GM12878 (cell line): Measurements from ENCODE around the gene PDSS2. TPM values are rescaled to one million over a fixed set of nuclear protein-coding genes. Genes with fewer than 3 reads are reported as not detected.

ENCODE experiments used
- ATAC-seq: fragments of 200-7000 bp; cut with Tn5 transposase; 3 replicates; pipeline ENCODE4 v1.9.1; 2020; ENCODE audit warnings: mild to moderate bottlenecking, moderate library complexity
- BruUV-seq: library from RNA; stranded (reverse); fragments of 400-500 nt; replicated peaks from 2 replicates; lab custom pipeline; 2021; lab: Mats Ljungman, UMichigan
- CTCF ChIA-PET: fragments of 300-600 bp; sonication (Branson Sonifier 250); formaldehyde crosslinking; extraction: SDS; loops from one replicate; lab custom pipeline; 2021; ENCODE audit warnings: inconsistent platforms; lab: Yijun Ruan, JAX
- POLR2A ChIA-PET: fragments of 350-600 bp; formaldehyde crosslinking; extraction: SDS; loops from one replicate; lab custom pipeline; 2021; ENCODE audit warnings: inconsistent platforms; lab: Charles Lee
- RAD21 ChIA-PET: fragments of 300-600 bp; sonication (Branson Sonifier 250); formaldehyde crosslinking; loops from one replicate; lab custom pipeline; 2023; ENCODE audit warnings: antibody characterized with exemption; ENCODE audit not compliant: unreplicated experiment; lab: Charles Lee
- SMC1A ChIA-PET: fragments of 300-600 bp; sonication (Branson Sonifier 250); formaldehyde crosslinking; loops from one replicate; lab custom pipeline; 2023; ENCODE audit not compliant: unreplicated experiment, uncharacterized antibody; lab: Charles Lee
- DNase-seq: peaks from one replicate; pipeline ENCODE4 v3.0.0-alpha.2; 2011; ENCODE audit warnings: low read depth, low spot score
- FAIRE-seq: peaks from 3 replicates; lab custom pipeline; 2011; peaks lifted over from hg19 to GRCh38; lab: Jason Lieb, UNC
- H2AFZ ChIP-seq: 2 replicates; pipeline ENCODE4 v1.6.0; 2011; ENCODE audit warnings: low read depth, low read length, control low read depth; ENCODE audit not compliant: control insufficient read depth
- H3K27ac ChIP-seq: 2 replicates; pipeline ENCODE4 v1.5.1; 2011; ENCODE audit warnings: control low read depth; ENCODE audit not compliant: control insufficient read depth, insufficient read depth
- H3K27me3 ChIP-seq, 2 experiments: replicated peaks in 1 of 2; 2 replicates each; pipeline versions ENCODE4 v1.6.0 to v1.6.1; 2011; ENCODE audit warnings: low read length in 1 of 2; ENCODE audit not compliant: control insufficient read depth in 2 of 2, insufficient read depth in 2 of 2
- H3K36me3 ChIP-seq, 2 experiments: 2 replicates each; pipeline ENCODE4 v1.5.1; 2011; ENCODE audit warnings: low read length in 1 of 2; ENCODE audit not compliant: control insufficient read depth in 2 of 2, insufficient read depth in 2 of 2
- H3K4me1 ChIP-seq: 2 replicates; pipeline ENCODE4 v1.6.1; 2011; ENCODE audit warnings: mild to moderate bottlenecking, low read length, moderate library complexity, mixed read lengths; ENCODE audit not compliant: control insufficient read depth, insufficient read depth
- H3K4me2 ChIP-seq: 2 replicates; pipeline ENCODE4 v1.6.0; 2011; ENCODE audit warnings: control low read depth; ENCODE audit not compliant: control insufficient read depth, insufficient read depth
- H3K4me3 ChIP-seq: fragments of 200-600 bp; sonication (generic); 2 replicates; pipeline ENCODE4 v1.5.1; 2016
- H3K79me2 ChIP-seq: 2 replicates; pipeline ENCODE4 v1.6.0; 2011; ENCODE audit warnings: low read length; ENCODE audit not compliant: control insufficient read depth, insufficient read depth
- H3K9ac ChIP-seq: 2 replicates; pipeline ENCODE4 v1.8.0; 2011; ENCODE audit warnings: low read length, control low read depth, mixed read lengths; ENCODE audit not compliant: control insufficient read depth, insufficient read depth
- H3K9me3 ChIP-seq: replicated peaks from 3 replicates; pipeline ENCODE4 v1.5.1; 2011; ENCODE audit warnings: mild to moderate bottlenecking, low read length; ENCODE audit not compliant: control insufficient read depth, insufficient read depth
- H4K20me1 ChIP-seq: 2 replicates; pipeline ENCODE4 v1.6.0; 2011; ENCODE audit not compliant: control insufficient read depth, insufficient read depth
- NR2F1 ChIP-seq: fragments of 450-650 bp; conservative IDR thresholded peaks from 2 replicates; pipeline ENCODE4 v1.6.1; 2017; ENCODE audit warnings: mild to moderate bottlenecking
- PBX3 ChIP-seq: IDR thresholded peaks from 2 replicates; pipeline ENCODE4 v1.6.1; 2011; ENCODE audit warnings: mild to moderate bottlenecking, low read depth, low read length, moderate library complexity; ENCODE audit not compliant: insufficient replicate concordance
- RELA ChIP-seq: fragments of 450-650 bp; IDR thresholded peaks from 2 replicates; pipeline ENCODE4 v1.8.0; 2014; ENCODE audit warnings: borderline replicate concordance; ENCODE audit not compliant: partially characterized antibody
- RFX5 ChIP-seq: IDR thresholded peaks from 2 replicates; pipeline ENCODE4 v1.6.1; 2011; ENCODE audit warnings: low read depth, low read length, improper control_type of control experiment
- TCF3 ChIP-seq: IDR thresholded peaks from 2 replicates; pipeline ENCODE4 v1.6.1; 2012; ENCODE audit warnings: low read depth, mild to moderate bottlenecking, low read length, borderline replicate concordance; ENCODE audit not compliant: insufficient read depth
- ZBTB40 ChIP-seq: fragments of 450-650 bp; IDR thresholded peaks from 2 replicates; pipeline ENCODE4 v1.6.1; 2016; ENCODE audit warnings: mild to moderate bottlenecking, moderate library complexity, borderline replicate concordance
- WGBS: methylation state at CpG from one replicate; pipeline ENCODE4 v1.1.6; 2016; ENCODE audit warnings: low lambda C conversion rate; ENCODE audit not compliant: insufficient replicate concordance, insufficient coverage; ENCODE audit errors: missing lambda C conversion rate; 5-methylcytosine and 5-hydroxymethylcytosine counted together
- in situ Hi-C: fragments of 300-500 bp; cut with MboI; formaldehyde crosslinking; loops from 9 replicates; pipeline ENCODE4 v1.14.3; 2018; ENCODE audit warnings: mixed read lengths
- intact Hi-C: fragments of 100-400 bp; cut with micrococcal nuclease; formaldehyde crosslinking; loops from one replicate; pipeline ENCODE4 v1.14.2; 2022; ENCODE audit not compliant: unreplicated experiment
- polyA plus RNA-seq, 11 experiments: library from polyadenylated mRNA; depleted of rRNA in 4 of 11; unstranded in 6 of 11; stranded (reverse) in 5 of 11; fragments of >200 nt; fragmentation: Nextera tagmentation in 4 of 11; fragmentation: Illumina TruSeq in 1 of 11; extraction: Ambion mirVana in 4 of 11; extraction: Trizol in 1 of 11; gene quantifications; 1 replicate in 1 of 11; 2 replicates in 10 of 11; pipeline versions ENCODE4 v1.2.1 to v1.2.3, GENCODE V29; 2011 to 2016; ENCODE audit warnings: inconsistent platforms in 2 of 11, missing spikeins in 2 of 11, low read depth in 1 of 11
- total RNA-seq, 4 experiments: library from RNA; depleted of rRNA in 3 of 4; stranded (reverse); fragments of >200 nt in 3 of 4; fragmentation: Illumina TruSeq in 1 of 4; extraction: Trizol in 1 of 4; gene quantifications; 2 replicates each; pipeline versions ENCODE4 v1.2.1 to v1.2.3, GENCODE V29; 2013 to 2021

PDSS2 gene
- total and polyA plus RNA-seq, 10 of the 15 experiments (the other 5 are each of a cell fraction or from before 2014, with no cell fraction given): 7.7 to 15.5 (median 9.6) TPM

- no peak for TF ChIP-seq PBX3
- TF ChIP-seq TCF3: no peak
- no peak for TF ChIP-seq ZBTB40
- no peak for TF ChIP-seq RELA
- TF ChIP-seq NR2F1: no peak
- TF ChIP-seq, all 136 proteins: peak for 0
Measured at GRCh38 chr6:107345393-107345792, 114.0 kb downstream of the PDSS2 start (continued).

DNA sequence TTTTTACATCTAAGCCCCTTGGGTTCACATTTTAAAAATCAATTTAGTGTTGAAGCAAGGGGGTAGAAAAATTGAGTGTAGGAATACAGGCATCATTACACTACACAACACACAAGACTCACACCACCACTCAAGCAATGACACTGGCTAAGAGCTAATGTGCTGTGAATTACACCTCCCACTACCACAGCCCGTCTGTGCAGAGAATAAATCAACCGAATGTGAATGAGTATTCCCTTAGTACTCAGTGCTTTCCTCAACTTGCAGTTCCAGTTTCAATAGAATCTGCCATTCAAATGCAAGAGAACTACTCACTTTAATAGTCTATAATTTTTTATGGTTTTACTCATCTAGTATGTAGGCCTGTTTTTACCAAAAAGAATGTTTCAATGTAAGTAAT lies 114.4 kb downstream of the PDSS2 start:
- ChIA-PET RAD21 (no interaction called here), SMC1A (interaction anchor here (1.4 kb wide), 1 partner anchor 11 kb away, joined by 3 read pairs; no protein-coding TSS in a partner anchor), CTCF (interaction anchor here (1.6 kb wide), 1 partner anchor 16 kb away, joined by 3 read pairs; no protein-coding TSS in a partner anchor)
- in situ Hi-C loops: no loop called here
- no peak overlapping the region for H3K4me3 ChIP-seq
- no peaks in the 10 kb centered on the region for H4K20me1 ChIP-seq
- 95% methylated on average over 2 of the region's 2 CpGs for WGBS
- H3K9ac ChIP-seq: no peak overlapping the region
- H3K4me1 ChIP-seq: no peaks in the 10 kb centered on the region
- H3K27ac ChIP-seq: no peak overlapping the region
- TF ChIP-seq TCF3 (no peak), RFX5 (no peak)
- TF ChIP-seq, all 136 proteins: peak for 0
- intact Hi-C loops: no loop called here
- Histone ChIP-seq H3K27me3 (no peaks in the 10 kb centered on the region), H3K9me3 (no peaks in the 10 kb centered on the region), H3K79me2 (no peaks in the 10 kb centered on the region), H2AFZ (no peak overlapping the region), H3K36me3 (no peaks in the 10 kb centered on the region), H3K4me2 (no peak overlapping the region)
- DNase-seq (no peak), ATAC-seq (no peak), FAIRE-seq (no peak)
- POLR2A ChIA-PET: no interaction called here
- no TSS peak for BruUV-seq
